Testis (tissue), 2 donors: ENCODE results near the gene CFAP61.

Experiments used
- POLR2A ChIP-seq: fragments of 450-650 bp; IDR thresholded peaks from one replicate; pipeline ENCODE4 v1.6.1; 2017; ENCODE audit warnings: antibody characterized with exemption, mild to moderate bottlenecking, moderate library complexity
- TF ChIP-seq, protein P1 (sequence below), 3 experiments: fragments of 450-650 bp in 2 of 3; fragments of 200-600 bp in 1 of 3; sonication (generic) in 1 of 3; IDR thresholded peaks; one replicate each; pipeline ENCODE4 v1.5.1; 2016 to 2019; ENCODE audit warnings: antibody characterized with exemption in 3 of 3, mild to moderate bottlenecking in 2 of 3, moderate library complexity in 1 of 3

DNA sequence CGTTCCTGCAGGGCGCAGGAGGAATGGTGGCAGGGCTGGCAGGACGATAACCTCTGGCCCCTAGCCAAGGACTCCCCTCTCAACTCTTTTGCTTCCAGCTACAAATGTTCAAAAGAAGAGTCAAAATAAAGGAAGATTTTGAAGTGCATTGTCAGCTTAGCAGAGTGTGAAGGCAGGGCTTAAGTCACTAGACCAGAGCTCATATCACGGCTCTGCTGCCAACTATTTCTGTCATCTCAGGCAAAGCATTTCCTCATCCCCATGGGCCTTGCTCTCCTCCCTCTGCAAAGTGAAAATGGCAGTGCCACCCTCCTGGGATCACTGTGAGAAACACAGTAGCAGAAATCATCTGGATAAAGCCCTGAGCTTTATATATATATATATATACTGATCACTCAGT is 36.7 kb downstream of the CFAP61 start:
- TF ChIP-seq POLR2A, result no peak
- TF ChIP-seq, protein P1, sequence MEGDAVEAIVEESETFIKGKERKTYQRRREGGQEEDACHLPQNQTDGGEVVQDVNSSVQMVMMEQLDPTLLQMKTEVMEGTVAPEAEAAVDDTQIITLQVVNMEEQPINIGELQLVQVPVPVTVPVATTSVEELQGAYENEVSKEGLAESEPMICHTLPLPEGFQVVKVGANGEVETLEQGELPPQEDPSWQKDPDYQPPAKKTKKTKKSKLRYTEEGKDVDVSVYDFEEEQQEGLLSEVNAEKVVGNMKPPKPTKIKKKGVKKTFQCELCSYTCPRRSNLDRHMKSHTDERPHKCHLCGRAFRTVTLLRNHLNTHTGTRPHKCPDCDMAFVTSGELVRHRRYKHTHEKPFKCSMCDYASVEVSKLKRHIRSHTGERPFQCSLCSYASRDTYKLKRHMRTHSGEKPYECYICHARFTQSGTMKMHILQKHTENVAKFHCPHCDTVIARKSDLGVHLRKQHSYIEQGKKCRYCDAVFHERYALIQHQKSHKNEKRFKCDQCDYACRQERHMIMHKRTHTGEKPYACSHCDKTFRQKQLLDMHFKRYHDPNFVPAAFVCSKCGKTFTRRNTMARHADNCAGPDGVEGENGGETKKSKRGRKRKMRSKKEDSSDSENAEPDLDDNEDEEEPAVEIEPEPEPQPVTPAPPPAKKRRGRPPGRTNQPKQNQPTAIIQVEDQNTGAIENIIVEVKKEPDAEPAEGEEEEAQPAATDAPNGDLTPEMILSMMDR (IDR thresholded peaks at IDR 0.05), result no peak
